AG10803 (cell line): ENCODE results near the gene CEP295NL.
"Not testable (repeated sequence)": the region's sequence is repeated elsewhere in the genome, so short reads cannot be mapped to it uniquely, and the experiment has no call there.

Experiments
- DNase-seq: peaks from one replicate; pipeline ENCODE4 v3.0.0; 2010; ENCODE audit warnings: low read depth
- H3K4me3 ChIP-seq: 2 replicates; pipeline ENCODE4 v1.5.1; 2011; ENCODE audit warnings: mild to moderate bottlenecking, low read length, control low read depth
- CTCF ChIP-seq: conservative IDR thresholded peaks from 2 replicates; pipeline ENCODE4 v1.5.1; 2011; ENCODE audit warnings: mild to moderate bottlenecking, low read length, control low read depth, inconsistent platforms

CEP295NL gene

GRCh38 chr17:78912082-78912481 lies 9.1 kb upstream of the CEP295NL start:
- no peak for TF ChIP-seq CTCF
- no peak for DNase-seq
- H3K4me3 ChIP-seq: no peak overlapping the region

GRCh38 chr17:78911543-78911942 lies 8.5 kb upstream of the CEP295NL start:
- not testable (repeated sequence) for DNase-seq, H3K4me3 ChIP-seq

- no peak overlapping the region for H3K4me3 ChIP-seq
- no peak for DNase-seq
- TF ChIP-seq CTCF: no peak
These were observed 7.7 kb upstream of the CEP295NL start for GRCh38 chr17:78910497-78911284.

GRCh38 chr17:78908426-78908825 lies 5.4 kb upstream of the CEP295NL start:
- TF ChIP-seq CTCF: no peak
- no peak overlapping the region for H3K4me3 ChIP-seq
- no peak for DNase-seq

GRCh38 chr17:78905541-78905940 lies 2.5 kb upstream of the CEP295NL start:
- TF ChIP-seq CTCF: no peak
- no peak for DNase-seq
- no peak overlapping the region for H3K4me3 ChIP-seq

- no peak overlapping the region for H3K4me3 ChIP-seq
- no peak for DNase-seq
- TF ChIP-seq CTCF: no peak
These were observed 2.1 kb upstream of the CEP295NL start for GRCh38 chr17:78905116-78905515.

- TF ChIP-seq CTCF: no peak
- DNase-seq: no peak
- H3K4me3 ChIP-seq: no peak overlapping the region
These were observed 1.4 kb upstream of the CEP295NL start for GRCh38 chr17:78904371-78904770.

- not testable (repeated sequence) for H3K4me3 ChIP-seq, DNase-seq
These were observed 770 bp downstream of the CEP295NL start for GRCh38 chr17:78902231-78902630.
